ENCODE data around the gene CA11. TPM values are rescaled to one million over a fixed set of nuclear protein-coding genes. Genes with fewer than 3 reads are reported as not detected.

The CA11 gene
- polyA plus RNA-seq, 1 of the 3 experiments (the other 2 are of a cell fraction), result 13.1 TPM

- no peaks in the 10 kb centered on the region for H3K9me3 ChIP-seq
- peaks cover 9 to 10% of the 10 kb centered on the region in 2 experiments for H3K36me3 ChIP-seq (replicated peaks in 1 of 2; ENCODE audit: control insufficient read depth in 1 of 2, insufficient read depth in 2 of 2, low read length in 1 of 2)
- peak overlapping the region; percentile 98 for H3K4me2 ChIP-seq
- no peaks in the 10 kb centered on the region for H3K27me3 ChIP-seq (ENCODE audit: insufficient read depth)
- H3K4me1 ChIP-seq (ENCODE audit: control insufficient read depth in 1 of 2, insufficient read depth in 2 of 2, low read depth in 1 of 2, low read length in 1 of 2), result peaks cover 4 to 22% of the 10 kb centered on the region in 2 experiments; a peak in 2 of 4 replicates
- 56% methylated on average over 24 of the region's 24 CpGs for WGBS (ENCODE audit: low lambda C conversion rate)
- ChIA-PET CTCF (interaction anchor here (2.2 kb wide), 1 partner anchor 36 kb away, joined by 7 read pairs; no protein-coding TSS in a partner anchor), POLR2A (interaction anchor here (1.5 kb wide), 1 partner anchor 9 kb away, joined by 3 read pairs; no protein-coding TSS in a partner anchor)
- no peak overlapping the region for H2AFZ ChIP-seq (ENCODE audit: low read depth)
- TF ChIP-seq GATA2 (CRISPR knock-in tag; IDR thresholded peaks at IDR 0.05), result no peak
- no peak for TF ChIP-seq MXI1 (IDR thresholded peaks at IDR 0.05; ENCODE audit: low read depth, low read length)
- no peak for TF ChIP-seq POLR2AphosphoS5 (IDR thresholded peaks at IDR 0.05; ENCODE audit: low read depth, low read length)
- TF ChIP-seq SIN3A (IDR thresholded peaks at IDR 0.05; ENCODE audit: borderline replicate concordance, low read depth, low read length), result no peak
- no peak for TF ChIP-seq TCF12 (IDR thresholded peaks at IDR 0.05)
- no peak for TF ChIP-seq USF2 (IDR thresholded peaks at IDR 0.05; ENCODE audit: borderline replicate concordance, low read depth, low read length)
- no peak for TF ChIP-seq FOSL2 (IDR thresholded peaks at IDR 0.05; ENCODE audit: borderline replicate concordance, low read depth)
- TF ChIP-seq RFX5 (IDR thresholded peaks at IDR 0.05; ENCODE audit: low read length), result no peak
- no peak for TF ChIP-seq CTCF (IDR thresholded peaks at IDR 0.05)
- no peak for TF ChIP-seq PBX3 (IDR thresholded peaks at IDR 0.05)
- no peak for TF ChIP-seq TAF1 (IDR thresholded peaks at IDR 0.05; ENCODE audit: borderline replicate concordance, low read depth, low read length)
- no peak for TF ChIP-seq NFIC (IDR thresholded peaks at IDR 0.05; ENCODE audit: borderline replicate concordance)
- no peak for TF ChIP-seq CHD2 (IDR thresholded peaks at IDR 0.05; ENCODE audit: low read length, partially characterized antibody)
- peak overlapping the region; percentile 35 to 69; a peak in 3 of 4 replicates for H3K27ac ChIP-seq (ENCODE audit: low read depth in 2 of 2, low read length in 1 of 2)
- peak overlapping the region; percentile 64 to 68 for H3K4me3 ChIP-seq (ENCODE audit: low read depth in 2 of 2, low read length in 1 of 2)
- no peak for DNase-seq
- no peaks in the 10 kb centered on the region for H3K9me2 ChIP-seq
- peaks cover 10% of the 10 kb centered on the region for H3K79me2 ChIP-seq (ENCODE audit: insufficient read depth)
- peak overlapping the region; percentile 74 for H3K9ac ChIP-seq
- H3F3A ChIP-seq (replicated peaks; ENCODE audit: insufficient read depth), result peaks cover 19% of the 10 kb centered on the region
- H4K20me1 ChIP-seq (ENCODE audit: insufficient read depth), result no peaks in the 10 kb centered on the region
Measured at GRCh38 chr19:48624791-48625723, 20.9 kb downstream of the CA11 start.

Measured in SK-N-SH (cell line).